ENCODE measurements around the gene MAN2B2.

Gene MAN2B2

DNA sequence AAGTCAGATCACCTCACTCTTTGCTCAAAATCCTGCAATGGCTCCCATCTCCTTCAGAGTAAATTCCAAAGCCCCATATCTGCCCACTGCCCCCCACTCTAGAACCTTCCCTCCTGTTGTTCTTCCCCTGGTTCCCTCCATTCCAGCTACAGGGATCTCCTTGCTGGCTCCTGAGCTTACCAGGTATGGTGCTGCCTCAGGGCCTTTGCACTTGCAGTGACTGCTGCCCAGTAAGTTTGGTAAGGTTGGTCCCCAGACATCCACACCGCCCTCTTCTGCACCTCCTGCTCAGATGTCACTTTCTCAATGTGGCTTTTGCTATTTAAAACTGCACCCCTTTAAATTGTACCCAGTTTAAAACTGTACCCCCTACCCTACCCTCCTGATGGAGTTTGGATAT, 7.8 kb upstream of the MAN2B2 start:
- TF ChIP-seq GATA1 (IDR thresholded peaks at IDR 0.05; ENCODE audit: low read depth, low read length) (no peak), POLR2A (IDR thresholded peaks at IDR 0.05; ENCODE audit: low read length) (no peak)
- DNase-seq, result no peak

DNA sequence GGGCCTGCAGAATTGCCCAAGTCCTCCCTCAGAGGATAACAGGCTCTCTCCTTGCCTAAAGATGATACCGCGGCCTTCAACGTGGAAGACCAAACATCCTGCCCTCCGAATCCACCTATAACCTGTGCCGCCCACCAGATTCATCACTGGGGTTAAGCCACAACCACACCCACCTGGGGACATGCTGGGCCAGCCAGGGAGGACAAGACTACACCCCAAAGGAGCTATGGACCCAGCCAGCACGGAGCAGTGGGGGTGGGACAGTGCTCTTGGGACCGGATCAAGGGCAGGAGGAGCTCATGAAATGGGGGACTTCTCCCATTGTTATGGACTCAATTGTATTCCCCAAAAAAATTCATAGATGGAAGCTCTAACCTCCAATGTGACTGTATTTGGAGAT, 6.8 kb upstream of the MAN2B2 start:
- no peak for TF ChIP-seq GATA1 (IDR thresholded peaks at IDR 0.05; ENCODE audit: low read depth, low read length)
- TF ChIP-seq POLR2A (IDR thresholded peaks at IDR 0.05; ENCODE audit: low read length), result no peak
- DNase-seq, result no peak

DNA sequence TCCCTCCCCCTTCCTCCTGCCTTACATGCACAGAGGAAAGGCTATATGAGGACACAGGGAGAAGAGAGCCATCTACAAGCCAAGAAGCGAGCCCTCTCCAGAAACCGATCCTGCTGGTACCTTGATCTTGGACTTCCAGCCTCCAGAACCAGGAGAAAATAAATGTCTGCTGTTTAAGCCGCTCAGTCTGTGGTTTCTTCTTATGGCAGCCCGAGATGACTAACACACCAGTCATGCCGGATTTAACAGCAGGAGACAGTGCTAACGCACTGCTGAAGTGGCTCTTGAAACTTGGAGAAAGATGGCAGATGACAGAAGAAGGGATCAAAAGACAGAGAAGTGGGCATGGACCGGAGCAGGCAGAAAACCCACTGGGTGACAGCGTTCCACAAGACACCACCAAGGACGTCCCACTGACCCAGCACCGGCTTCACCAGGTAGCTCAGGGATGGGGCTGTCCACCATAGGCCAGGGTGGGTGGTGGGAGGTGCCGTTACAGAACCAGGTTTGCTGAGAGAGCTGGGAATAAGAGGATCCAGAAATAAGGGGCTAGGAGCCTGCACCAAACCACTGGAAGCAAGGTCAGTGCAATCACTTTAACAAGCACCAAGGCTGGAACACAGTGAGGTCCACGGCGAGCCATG, 6.2 kb upstream of the MAN2B2 start:
- no peak for DNase-seq
- no peak for TF ChIP-seq POLR2A (IDR thresholded peaks at IDR 0.05; ENCODE audit: low read length)
- TF ChIP-seq GATA1 (IDR thresholded peaks at IDR 0.05; ENCODE audit: low read depth, low read length), result no peak

DNA sequence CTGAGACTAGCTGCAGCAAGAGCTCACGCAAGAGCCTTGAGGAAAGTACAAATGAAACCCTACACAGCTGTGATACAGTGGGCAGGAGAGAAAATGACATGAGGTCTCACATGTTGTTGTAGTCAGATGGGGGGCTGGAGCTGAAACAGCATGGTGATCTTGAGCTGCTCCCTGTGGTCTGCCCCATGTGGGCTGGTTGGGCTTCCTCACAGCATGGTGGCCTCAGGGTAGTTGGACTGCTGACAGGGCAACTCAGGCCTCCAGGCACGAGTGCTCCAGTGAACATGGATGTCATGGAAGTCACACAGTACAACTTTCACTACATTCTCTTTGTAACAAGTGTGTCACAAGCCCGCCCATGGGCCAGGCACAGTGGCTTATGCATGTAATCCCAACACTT, 3.4 kb upstream of the MAN2B2 start:
- DNase-seq, result no peak
- TF ChIP-seq GATA1 (IDR thresholded peaks at IDR 0.05; ENCODE audit: low read depth, low read length), result no peak
- no peak for TF ChIP-seq POLR2A (IDR thresholded peaks at IDR 0.05; ENCODE audit: low read length)

DNA sequence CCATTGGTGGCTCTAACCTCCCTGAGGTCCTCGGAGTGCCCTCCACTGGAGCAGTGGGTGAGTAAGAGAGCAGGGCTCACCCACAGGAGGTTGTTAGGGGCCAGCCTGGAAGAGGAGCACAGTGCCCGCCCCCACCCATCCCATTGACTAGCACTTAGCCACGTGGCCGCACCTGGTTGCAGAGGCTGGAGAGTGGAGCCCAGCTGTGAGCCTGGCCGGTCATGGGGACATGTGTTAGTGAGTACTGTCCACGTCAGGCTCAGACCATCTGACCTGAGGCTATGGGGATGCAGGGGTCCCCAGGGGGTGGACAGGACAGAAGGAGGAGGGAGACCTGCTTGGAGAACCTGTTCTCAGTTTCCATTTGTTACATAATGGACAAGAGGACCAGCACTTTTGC, 1.4 kb upstream of the MAN2B2 start:
- TF ChIP-seq POLR2A (IDR thresholded peaks at IDR 0.05; ENCODE audit: low read length) (no peak), GATA1 (IDR thresholded peaks at IDR 0.05; ENCODE audit: low read depth, low read length) (no peak)
- DNase-seq, result no peak

DNA sequence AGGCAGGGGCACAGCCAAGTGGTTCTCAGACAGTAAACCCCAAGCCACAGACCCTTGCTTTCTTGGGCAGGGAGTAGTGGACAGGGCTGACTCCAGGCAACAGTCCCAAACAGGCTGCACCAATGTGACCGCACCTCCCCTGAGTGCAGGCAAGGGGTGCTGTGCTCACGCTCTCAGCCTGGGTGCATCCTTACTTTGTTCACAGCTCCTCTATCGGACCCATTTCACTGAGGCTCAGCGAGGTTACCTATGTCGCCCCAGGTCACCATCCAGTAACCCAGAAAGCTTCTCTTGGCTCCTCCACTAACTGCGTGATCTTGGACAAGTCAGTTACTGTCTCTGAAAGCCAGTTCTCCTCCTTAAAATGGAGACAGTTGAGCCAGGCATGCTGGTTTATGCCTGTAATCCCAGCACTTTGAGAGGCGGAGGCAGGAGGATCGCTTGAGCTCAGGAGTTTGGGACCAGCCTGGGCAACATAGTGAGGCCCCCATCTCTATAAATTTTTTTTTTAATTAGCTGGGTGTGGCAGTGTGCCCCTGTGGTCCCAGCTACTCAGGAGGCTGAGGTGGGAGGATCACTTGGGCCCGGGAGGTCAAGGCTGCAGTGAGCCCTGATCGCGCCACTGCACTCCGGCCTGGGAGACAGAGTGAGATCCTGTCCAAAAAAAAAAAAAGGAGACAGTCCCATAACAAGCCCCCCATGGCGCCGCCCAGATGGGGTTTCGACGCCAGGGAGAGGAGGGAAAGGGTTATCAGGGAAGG, 823 bp upstream of the MAN2B2 start:
- no peak for TF ChIP-seq POLR2A (IDR thresholded peaks at IDR 0.05; ENCODE audit: low read length)
- TF ChIP-seq GATA1 (IDR thresholded peaks at IDR 0.05; ENCODE audit: low read depth, low read length), result no peak
- peak; percentile 16 to 28 for DNase-seq

DNA sequence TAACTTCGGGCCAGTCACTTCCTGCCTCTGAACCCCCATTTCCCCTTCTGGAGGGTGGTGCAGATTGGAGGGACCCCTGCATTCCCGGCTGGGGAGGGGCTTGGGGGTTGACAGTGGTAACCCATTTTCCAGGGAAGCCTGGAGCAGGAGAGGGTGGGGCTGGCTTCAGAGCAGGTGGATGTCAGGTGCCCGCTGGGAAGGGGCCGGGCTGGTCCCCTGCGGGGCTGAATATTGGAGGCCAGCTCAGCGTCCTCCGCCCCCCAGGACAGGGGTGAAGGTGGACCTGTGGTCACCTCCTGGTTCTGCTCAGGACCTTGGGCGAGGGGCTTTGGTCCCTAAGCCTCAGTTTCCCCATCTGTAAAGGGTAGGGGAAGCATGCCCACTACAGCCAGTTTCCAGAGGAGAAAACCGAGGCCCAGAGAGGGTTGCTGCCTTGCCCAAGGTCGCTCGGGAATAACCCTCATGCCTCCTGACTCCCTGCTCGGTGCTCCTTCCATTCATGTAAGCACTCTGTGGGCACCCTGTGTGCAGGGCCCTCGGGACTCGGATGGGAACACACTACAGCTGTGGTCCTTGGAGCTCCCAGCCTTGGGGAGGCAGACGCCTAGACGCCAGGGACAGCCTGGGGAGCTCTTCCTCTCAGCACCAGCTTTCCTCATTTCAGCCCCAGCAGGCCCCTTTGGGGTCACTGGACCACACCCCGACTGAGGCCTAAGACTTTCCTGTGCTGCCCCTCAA, 683 bp downstream of the MAN2B2 start:
- no peak for DNase-seq
- TF ChIP-seq GATA1 (IDR thresholded peaks at IDR 0.05; ENCODE audit: low read depth, low read length) (no peak), POLR2A (IDR thresholded peaks at IDR 0.05; ENCODE audit: low read length) (no peak)

DNA sequence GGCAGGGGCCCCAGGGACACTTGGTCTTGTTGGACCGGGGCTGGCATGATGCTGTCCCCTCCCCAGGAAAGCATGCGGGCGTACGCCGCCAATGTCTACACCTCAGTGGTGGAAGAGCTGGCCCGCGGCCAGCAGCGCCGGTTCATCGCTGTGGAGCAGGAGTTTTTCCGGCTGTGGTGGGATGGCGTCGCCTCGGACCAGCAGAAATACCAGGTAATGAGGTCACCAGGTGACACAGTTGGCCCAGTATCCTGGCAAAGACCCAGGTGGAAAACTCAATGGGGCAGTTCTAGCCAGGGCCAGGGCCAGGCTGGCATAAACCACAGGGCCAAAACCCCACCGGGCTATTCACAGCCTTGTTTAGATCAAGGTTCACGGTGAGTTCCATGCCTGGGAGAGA, 1.5 kb downstream of the MAN2B2 start:
- TF ChIP-seq GATA1 (IDR thresholded peaks at IDR 0.05; ENCODE audit: low read depth, low read length) (no peak), POLR2A (IDR thresholded peaks at IDR 0.05; ENCODE audit: low read length) (no peak)

DNA sequence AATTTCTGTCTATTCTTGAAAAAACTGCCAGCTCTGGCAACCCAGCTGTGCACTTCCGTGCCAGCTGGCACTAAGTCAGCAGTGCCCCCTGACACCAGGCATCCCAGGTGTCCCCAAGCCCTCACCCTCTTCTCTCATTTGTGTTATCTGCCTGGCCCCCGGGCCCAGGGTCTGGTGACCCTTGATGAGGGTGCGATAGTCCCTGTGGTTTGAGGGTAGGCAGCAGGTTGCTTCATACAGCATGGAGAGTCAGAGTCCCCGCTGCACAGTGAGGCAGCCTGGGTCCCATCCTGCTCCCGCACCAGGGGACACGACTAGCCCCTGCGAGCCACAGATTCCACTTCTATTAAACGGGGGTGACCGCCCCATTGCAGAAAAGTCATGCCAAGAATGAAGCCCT, 1.9 kb downstream of the MAN2B2 start:
- TF ChIP-seq POLR2A (IDR thresholded peaks at IDR 0.05; ENCODE audit: low read length), result no peak
- TF ChIP-seq GATA1 (IDR thresholded peaks at IDR 0.05; ENCODE audit: low read depth, low read length), result no peak
- no peak for DNase-seq

More for the DNA sequence above, 1.5 kb downstream of the MAN2B2 start:
- DNase-seq, result no peak

DNA sequence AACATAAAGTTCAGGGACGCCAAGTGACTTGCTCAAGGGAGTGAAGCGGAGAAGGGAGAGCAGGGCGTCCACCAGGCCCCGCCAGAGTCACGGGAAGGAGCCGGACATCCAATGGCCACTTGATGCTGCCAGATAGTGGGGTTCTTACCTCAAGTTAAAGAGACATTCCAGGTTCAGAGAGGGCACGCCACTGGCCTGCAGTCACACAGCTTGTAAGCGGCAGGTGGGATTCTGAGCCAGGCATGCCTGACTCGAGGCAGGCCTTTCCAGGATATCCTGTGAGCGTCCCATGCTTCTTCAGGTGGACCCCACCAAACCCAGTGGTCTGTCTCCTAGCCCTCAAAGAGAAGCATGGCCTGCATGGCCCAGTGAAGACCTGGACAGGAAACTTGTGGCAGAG, 2.4 kb downstream of the MAN2B2 start:
- TF ChIP-seq POLR2A (IDR thresholded peaks at IDR 0.05; ENCODE audit: low read length) (no peak), GATA1 (IDR thresholded peaks at IDR 0.05; ENCODE audit: low read depth, low read length) (no peak)
- no peak for DNase-seq

DNA sequence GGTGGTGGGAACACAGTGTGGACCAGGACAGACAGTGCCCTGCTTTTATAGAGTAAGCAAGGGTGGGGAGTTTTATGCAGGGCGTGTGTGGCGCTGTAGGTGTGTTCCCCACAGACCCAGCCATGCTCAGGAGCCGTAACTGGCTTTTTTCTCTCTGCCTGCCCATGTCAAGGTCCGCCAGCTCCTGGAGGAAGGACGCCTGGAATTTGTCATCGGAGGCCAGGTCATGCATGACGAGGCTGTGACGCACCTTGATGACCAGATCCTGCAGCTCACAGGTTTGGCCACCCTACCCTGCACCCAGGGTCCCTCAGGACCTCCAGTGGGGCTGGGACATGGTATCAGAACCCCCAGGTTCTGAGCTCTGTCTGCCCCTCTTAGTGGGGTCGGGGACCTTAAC, 3.2 kb downstream of the MAN2B2 start:
- no peak for DNase-seq
- TF ChIP-seq POLR2A (IDR thresholded peaks at IDR 0.05; ENCODE audit: low read length) (no peak), GATA1 (IDR thresholded peaks at IDR 0.05; ENCODE audit: low read depth, low read length) (no peak)

DNA sequence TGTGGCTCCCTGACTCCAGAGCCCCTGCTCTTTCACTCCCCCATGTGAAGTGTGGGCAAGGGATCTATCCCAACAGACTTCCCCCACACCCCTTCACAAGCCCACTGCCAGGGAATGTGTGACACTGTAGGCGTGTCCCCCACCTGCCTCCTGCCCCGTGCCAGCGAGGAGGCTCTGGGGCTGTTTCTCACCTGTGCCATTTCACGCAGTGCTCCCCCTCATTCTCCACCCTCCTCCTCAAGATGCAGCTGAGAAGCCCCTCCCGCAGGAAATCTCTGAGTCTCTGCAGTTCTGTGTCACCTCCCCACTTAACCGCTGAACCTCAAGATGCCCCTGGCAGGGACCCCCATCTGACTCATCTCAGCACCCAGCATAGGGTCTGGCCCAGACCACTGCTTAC, 5.4 kb downstream of the MAN2B2 start:
- no peak for DNase-seq
- TF ChIP-seq GATA1 (IDR thresholded peaks at IDR 0.05; ENCODE audit: low read depth, low read length), result no peak
- no peak for TF ChIP-seq POLR2A (IDR thresholded peaks at IDR 0.05; ENCODE audit: low read length)

DNA sequence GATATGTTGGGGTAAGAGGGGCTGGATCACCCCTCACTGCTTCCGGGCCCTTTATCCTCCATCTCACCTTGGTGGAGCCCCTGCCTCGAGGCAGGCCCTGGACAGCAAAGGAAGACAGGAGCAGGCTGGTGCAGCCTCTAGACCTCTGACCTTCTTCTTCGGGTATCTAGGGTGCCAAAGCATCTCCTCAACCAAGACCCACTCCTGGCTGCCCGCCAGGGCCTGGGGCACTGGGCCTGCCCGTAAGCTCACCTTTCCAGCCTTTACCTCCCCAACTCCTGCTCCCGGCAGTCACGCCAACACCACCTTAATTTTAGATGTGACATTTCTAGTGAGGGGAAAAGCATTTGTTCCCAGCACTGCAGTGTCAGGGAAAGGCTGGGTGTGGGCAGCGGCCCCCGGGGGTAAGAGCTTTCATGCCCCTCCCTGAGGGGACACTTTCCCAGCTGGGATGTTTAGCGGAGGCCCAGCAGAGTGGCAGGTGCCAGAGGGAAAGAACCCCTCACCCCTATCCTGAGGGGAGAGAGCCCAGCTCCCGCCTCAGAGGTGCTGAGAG, 6.7 kb downstream of the MAN2B2 start:
- TF ChIP-seq GATA1 (IDR thresholded peaks at IDR 0.05; ENCODE audit: low read depth, low read length) (no peak), POLR2A (IDR thresholded peaks at IDR 0.05; ENCODE audit: low read length) (no peak)
- DNase-seq, result no peak

DNA sequence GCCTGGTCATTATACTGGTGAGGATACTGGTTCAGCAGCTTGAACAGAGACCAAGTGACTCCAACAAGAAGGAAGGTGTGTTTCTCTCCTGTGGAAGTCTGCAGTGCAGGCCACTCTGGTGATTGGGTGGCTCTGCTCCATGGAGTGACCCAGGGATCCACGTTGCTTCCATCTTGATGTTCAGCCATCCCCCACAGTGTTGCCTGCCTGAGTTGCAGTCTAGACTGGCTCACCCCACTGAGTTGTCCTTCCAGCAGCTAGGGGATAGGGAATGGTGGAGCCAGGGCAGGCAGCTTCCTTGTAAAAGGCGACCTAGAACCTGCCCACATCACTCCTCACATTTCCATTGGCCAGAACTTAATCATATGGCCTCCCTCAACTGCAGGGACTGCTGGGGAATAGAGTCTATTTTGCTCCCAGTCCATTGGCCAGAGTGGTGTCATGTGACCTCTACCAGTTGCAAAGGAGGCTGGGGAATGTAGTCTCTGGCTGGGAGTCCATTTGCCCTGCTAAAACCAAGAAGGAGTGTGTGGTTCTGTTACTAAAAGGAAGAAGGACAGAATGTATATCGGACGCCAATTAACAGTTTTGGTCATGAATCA, 8.0 kb downstream of the MAN2B2 start:
- DNase-seq, result peak; percentile 10 to 26
- TF ChIP-seq POLR2A (IDR thresholded peaks at IDR 0.05; ENCODE audit: low read length) (no peak), GATA1 (IDR thresholded peaks at IDR 0.05; ENCODE audit: low read depth, low read length) (no peak)

Data from erythroblast (primary cell).